Activated T-helper 2 cell treated with anti-CD3 and anti-CD28 coated beads, Interferon-gamma antibody, Interleukin-2, Interleukin-4, amounts not matched to agents 10 μg/mL and 5 μg/mL and 100 μg/mL, durations not matched to agents 14 hours and 24 hours and 36 hours (primary cell): Measurements from ENCODE around the gene SEMA3E. TPM values are rescaled to one million over a fixed set of nuclear protein-coding genes. Genes with fewer than 3 reads are reported as not detected.

Experiments used
- DNase-seq: peaks from one replicate; pipeline ENCODE4 v3.0.0; 2021; ENCODE audit warnings: low spot score
- H3K27ac Mint-ChIP-seq: one replicate; pipeline ENCODE4 v1.8.0; 2021; ENCODE audit warnings: mixed read lengths
- H3K27me3 Mint-ChIP-seq: one replicate; pipeline ENCODE4 v1.8.0; 2021; ENCODE audit warnings: low read depth, mixed read lengths
- H3K36me3 Mint-ChIP-seq: one replicate; pipeline ENCODE4 v1.8.0; 2021; ENCODE audit warnings: low read depth, mixed read lengths
- H3K4me1 Mint-ChIP-seq: one replicate; pipeline ENCODE4 v1.8.0; 2021; ENCODE audit warnings: low read depth, mixed read lengths
- H3K4me3 Mint-ChIP-seq: one replicate; pipeline ENCODE4 v1.8.0; 2021; ENCODE audit warnings: low read depth, mild to moderate bottlenecking, moderate library complexity, mixed read lengths
- H3K9me3 Mint-ChIP-seq: one replicate; pipeline ENCODE4 v1.8.0; 2021; ENCODE audit warnings: mixed read lengths
- intact Hi-C: fragments of 100-400 bp; cut with micrococcal nuclease; formaldehyde crosslinking; loops from one replicate; pipeline ENCODE4 v1.15.1; 2023
- total RNA-seq: library from RNA; stranded (reverse); gene quantifications from 2 replicates; pipeline ENCODE4 v1.2.3, GENCODE V29; 2022

SEMA3E gene
- total RNA-seq, 1 donor from 2014 or later = not detected

GRCh38 chr7:83617858-83618257, 31.1 kb downstream of the SEMA3E start:
- H3K4me1 Mint-ChIP-seq = no peaks in the 10 kb centered on the region
- no peaks in the 10 kb centered on the region for H3K27me3 Mint-ChIP-seq
- intact Hi-C loops = no loop called here
- H3K27ac Mint-ChIP-seq = no peak overlapping the region
- no peak overlapping the region for H3K4me3 Mint-ChIP-seq
- no peaks in the 10 kb centered on the region for H3K9me3 Mint-ChIP-seq
- no peak for DNase-seq
- H3K36me3 Mint-ChIP-seq = no peaks in the 10 kb centered on the region

- Mint-ChIP-seq H3K9me3 (no peaks in the 10 kb centered on the region), H3K27me3 (no peaks in the 10 kb centered on the region), H3K4me1 (no peaks in the 10 kb centered on the region), H3K36me3 (no peaks in the 10 kb centered on the region), H3K27ac (no peak overlapping the region), H3K4me3 (no peak overlapping the region)
- intact Hi-C loops = no loop called here
- DNase-seq = no peak
Measured at GRCh38 chr7:83614112-83614511, 34.8 kb downstream of the SEMA3E start.

GRCh38 chr7:83613232-83613631, 35.7 kb downstream of the SEMA3E start:
- intact Hi-C loops = no loop called here
- H3K4me3 Mint-ChIP-seq = no peak overlapping the region
- DNase-seq = no peak
- no peaks in the 10 kb centered on the region for H3K9me3 Mint-ChIP-seq
- no peaks in the 10 kb centered on the region for H3K27me3 Mint-ChIP-seq
- H3K4me1 Mint-ChIP-seq = no peaks in the 10 kb centered on the region
- H3K27ac Mint-ChIP-seq = no peak overlapping the region
- H3K36me3 Mint-ChIP-seq = no peaks in the 10 kb centered on the region

GRCh38 chr7:83611776-83612175, 37.2 kb downstream of the SEMA3E start:
- DNase-seq = no peak
- intact Hi-C loops = no loop called here
- H3K4me1 Mint-ChIP-seq = no peaks in the 10 kb centered on the region
- H3K9me3 Mint-ChIP-seq = no peaks in the 10 kb centered on the region
- H3K27ac Mint-ChIP-seq = no peak overlapping the region
- H3K36me3 Mint-ChIP-seq = no peaks in the 10 kb centered on the region
- H3K27me3 Mint-ChIP-seq = no peaks in the 10 kb centered on the region
- H3K4me3 Mint-ChIP-seq = no peak overlapping the region

- Mint-ChIP-seq H3K4me3 (no peak overlapping the region), H3K4me1 (no peaks in the 10 kb centered on the region), H3K27ac (no peak overlapping the region), H3K36me3 (no peaks in the 10 kb centered on the region), H3K27me3 (no peaks in the 10 kb centered on the region), H3K9me3 (no peaks in the 10 kb centered on the region)
- no peak for DNase-seq
- intact Hi-C loops = no loop called here
Measured at GRCh38 chr7:83610649-83611304, 38.2 kb downstream of the SEMA3E start.

- intact Hi-C loops = no loop called here
- no peak for DNase-seq
- Mint-ChIP-seq H3K4me1 (no peaks in the 10 kb centered on the region), H3K27me3 (no peaks in the 10 kb centered on the region), H3K36me3 (no peaks in the 10 kb centered on the region), H3K9me3 (peaks cover 4% of the 10 kb centered on the region), H3K27ac (no peak overlapping the region), H3K4me3 (no peak overlapping the region)
Measured at GRCh38 chr7:83608716-83609115, 40.2 kb downstream of the SEMA3E start.

GRCh38 chr7:83603649-83604048, 45.3 kb downstream of the SEMA3E start:
- H3K9me3 Mint-ChIP-seq = peaks cover 7% of the 10 kb centered on the region

GRCh38 chr7:83599131-83599530, 49.8 kb downstream of the SEMA3E start:
- H3K4me3 Mint-ChIP-seq = no peak overlapping the region
- no peaks in the 10 kb centered on the region for H3K27me3 Mint-ChIP-seq
- H3K36me3 Mint-ChIP-seq = no peaks in the 10 kb centered on the region
- DNase-seq = no peak
- peaks cover 3% of the 10 kb centered on the region for H3K9me3 Mint-ChIP-seq
- no peaks in the 10 kb centered on the region for H3K4me1 Mint-ChIP-seq
- H3K27ac Mint-ChIP-seq = no peak overlapping the region
- intact Hi-C loops = no loop called here

More at GRCh38 chr7:83603649-83604048, 45.3 kb downstream of the SEMA3E start:
- Mint-ChIP-seq H3K36me3 (no peaks in the 10 kb centered on the region), H3K4me1 (no peaks in the 10 kb centered on the region), H3K27me3 (no peaks in the 10 kb centered on the region), H3K4me3 (no peak overlapping the region), H3K27ac (no peak overlapping the region)
- intact Hi-C loops = no loop called here
- no peak for DNase-seq

GRCh38 chr7:83593921-83594475, 54.9 kb downstream of the SEMA3E start:
- H3K4me1 Mint-ChIP-seq = no peaks in the 10 kb centered on the region
- no peaks in the 10 kb centered on the region for H3K36me3 Mint-ChIP-seq
- no peaks in the 10 kb centered on the region for H3K9me3 Mint-ChIP-seq
- no peak overlapping the region for H3K4me3 Mint-ChIP-seq
- intact Hi-C loops = no loop called here
- H3K27me3 Mint-ChIP-seq = no peaks in the 10 kb centered on the region
- no peak overlapping the region for H3K27ac Mint-ChIP-seq
- no peak for DNase-seq

GRCh38 chr7:83588602-83589240, 60.2 kb downstream of the SEMA3E start:
- H3K27me3 Mint-ChIP-seq = no peaks in the 10 kb centered on the region

GRCh38 chr7:83586281-83586680, 62.7 kb downstream of the SEMA3E start:
- DNase-seq = no peak
- H3K4me3 Mint-ChIP-seq = no peak overlapping the region
- no peaks in the 10 kb centered on the region for H3K9me3 Mint-ChIP-seq
- no peaks in the 10 kb centered on the region for H3K36me3 Mint-ChIP-seq
- H3K27ac Mint-ChIP-seq = no peak overlapping the region
- no peaks in the 10 kb centered on the region for H3K27me3 Mint-ChIP-seq
- intact Hi-C loops = no loop called here
- H3K4me1 Mint-ChIP-seq = no peaks in the 10 kb centered on the region

More at GRCh38 chr7:83588602-83589240, 60.2 kb downstream of the SEMA3E start:
- intact Hi-C loops = no loop called here
- H3K36me3 Mint-ChIP-seq = no peaks in the 10 kb centered on the region
- H3K9me3 Mint-ChIP-seq = no peaks in the 10 kb centered on the region
- no peak for DNase-seq
- H3K27ac Mint-ChIP-seq = no peak overlapping the region
- no peaks in the 10 kb centered on the region for H3K4me1 Mint-ChIP-seq
- H3K4me3 Mint-ChIP-seq = no peak overlapping the region

- intact Hi-C loops = no loop called here
- Mint-ChIP-seq H3K27ac (no peak overlapping the region), H3K4me3 (no peak overlapping the region)
Measured at GRCh38 chr7:83581667-83582435, 67.1 kb downstream of the SEMA3E start.

GRCh38 chr7:83579740-83580139, 69.2 kb downstream of the SEMA3E start:
- H3K4me1 Mint-ChIP-seq = no peaks in the 10 kb centered on the region
- no peaks in the 10 kb centered on the region for H3K36me3 Mint-ChIP-seq
- no peaks in the 10 kb centered on the region for H3K27me3 Mint-ChIP-seq
- DNase-seq = no peak
- no peak overlapping the region for H3K27ac Mint-ChIP-seq
- no peaks in the 10 kb centered on the region for H3K9me3 Mint-ChIP-seq
- intact Hi-C loops = no loop called here
- no peak overlapping the region for H3K4me3 Mint-ChIP-seq

More at GRCh38 chr7:83581667-83582435, 67.1 kb downstream of the SEMA3E start:
- H3K36me3 Mint-ChIP-seq = no peaks in the 10 kb centered on the region
- DNase-seq = no peak
- H3K9me3 Mint-ChIP-seq = no peaks in the 10 kb centered on the region
- H3K27me3 Mint-ChIP-seq = no peaks in the 10 kb centered on the region
- no peaks in the 10 kb centered on the region for H3K4me1 Mint-ChIP-seq
